Ramos (cell line): ENCODE measurements around the gene INSIG2.

Source experiments
- in situ Hi-C: fragments of 300-500 bp; cut with MboI; formaldehyde crosslinking; loops from one replicate; pipeline ENCODE4 v1.14.3; 2022; ENCODE audit warnings: low sequenced_read_pairs; ENCODE audit not compliant: unreplicated experiment

The INSIG2 gene

DNA sequence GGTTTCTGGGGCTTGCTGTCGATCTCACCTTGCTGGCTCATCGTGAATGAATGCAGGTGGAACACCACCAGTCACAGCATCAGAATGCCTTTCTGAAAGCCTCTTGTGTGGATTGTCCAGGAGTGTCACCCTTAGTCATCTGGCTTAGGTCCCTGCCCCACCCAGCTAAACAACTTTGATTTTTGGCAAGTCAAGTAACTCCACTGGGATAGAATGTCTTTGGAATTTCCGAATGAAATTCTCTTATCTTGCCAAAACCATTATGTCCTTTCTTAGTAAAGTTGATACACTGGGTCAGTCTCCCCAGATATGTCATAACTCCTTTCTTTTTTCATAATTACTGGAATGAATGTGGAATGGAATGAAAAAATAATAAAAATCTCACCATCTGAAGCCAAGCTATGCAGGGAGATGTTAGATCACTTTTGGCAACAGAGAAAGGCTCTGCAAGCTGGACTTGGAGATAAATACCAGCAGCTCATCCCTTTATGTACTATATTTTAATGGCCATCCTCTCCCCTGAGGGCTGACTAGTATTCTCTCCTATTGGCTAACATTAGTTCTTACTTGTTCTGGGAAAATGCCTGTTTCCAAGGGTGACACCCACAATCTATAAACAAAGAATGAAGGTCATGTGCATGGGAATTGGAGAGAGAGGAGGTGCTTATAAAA lies 35.4 kb downstream of the INSIG2 start:
- in situ Hi-C loops, result no loop called here

DNA sequence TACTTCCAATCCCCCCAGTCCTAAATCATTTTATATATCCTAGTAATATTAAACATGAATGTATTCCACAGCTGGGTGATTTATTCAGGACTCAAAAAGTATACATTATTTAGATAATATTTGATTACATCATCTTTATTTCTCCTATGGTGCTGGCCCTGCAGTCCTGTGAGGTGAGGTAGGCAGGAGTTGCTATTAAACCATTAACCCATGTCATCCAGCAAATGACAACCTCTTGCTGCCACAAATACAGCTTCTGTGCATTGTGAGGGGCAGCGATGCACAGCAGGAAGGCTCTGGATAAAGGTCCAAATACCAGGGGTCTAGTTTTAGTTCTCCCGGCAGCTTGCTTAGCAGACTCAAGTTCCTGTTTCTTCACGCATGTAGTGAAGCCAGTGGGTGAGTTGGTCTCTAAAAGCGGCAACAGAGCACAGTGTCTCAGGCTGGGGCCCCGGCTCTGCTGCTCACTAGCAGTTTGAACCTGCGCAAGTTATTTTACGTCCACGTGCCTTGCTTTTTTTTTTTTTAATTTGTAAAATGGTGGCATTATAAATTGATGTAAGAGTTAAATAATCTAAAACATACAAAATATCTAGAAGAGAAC lies 36.1 kb downstream of the INSIG2 start:
- in situ Hi-C loops, result no loop called here

DNA sequence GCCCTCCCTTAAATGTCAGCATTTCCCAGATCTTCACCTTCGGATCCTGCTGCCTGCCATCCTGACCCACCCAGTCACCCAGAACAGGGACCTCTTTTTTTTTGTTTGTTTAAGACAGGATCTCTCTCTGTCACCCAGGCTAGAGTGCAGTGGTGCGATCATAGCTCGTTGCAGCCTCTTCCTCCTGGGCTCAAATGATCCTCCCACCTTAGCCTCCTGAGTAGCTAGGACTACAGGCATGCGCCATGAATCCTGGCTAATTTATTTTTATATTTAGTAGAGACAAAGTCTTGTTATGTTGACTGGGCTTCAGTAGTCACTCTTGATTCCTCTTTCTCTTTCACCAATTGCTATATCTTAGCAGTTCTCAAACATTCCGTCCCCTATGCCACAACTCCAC lies 39.0 kb downstream of the INSIG2 start:
- in situ Hi-C loops, result no loop called here

DNA sequence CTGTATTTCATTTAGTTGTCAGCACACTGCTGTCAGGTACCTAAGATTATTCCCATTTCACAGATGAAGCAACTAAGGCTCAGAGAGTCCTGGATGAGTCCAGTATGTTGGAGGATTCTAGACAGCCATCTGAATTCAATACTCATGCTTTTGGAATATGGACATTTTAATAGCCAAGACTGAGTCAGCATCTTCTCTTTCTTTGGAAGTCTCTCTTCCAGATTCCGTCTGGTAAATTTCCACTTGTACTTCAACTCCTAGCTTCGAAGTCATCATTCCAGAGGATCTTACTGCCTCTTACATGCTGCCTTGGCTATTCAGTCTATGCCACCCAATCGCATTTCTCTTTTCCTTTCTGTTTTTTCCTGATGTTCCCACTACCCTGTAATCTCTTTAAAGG lies 40.6 kb downstream of the INSIG2 start:
- in situ Hi-C loops, result no loop called here

DNA sequence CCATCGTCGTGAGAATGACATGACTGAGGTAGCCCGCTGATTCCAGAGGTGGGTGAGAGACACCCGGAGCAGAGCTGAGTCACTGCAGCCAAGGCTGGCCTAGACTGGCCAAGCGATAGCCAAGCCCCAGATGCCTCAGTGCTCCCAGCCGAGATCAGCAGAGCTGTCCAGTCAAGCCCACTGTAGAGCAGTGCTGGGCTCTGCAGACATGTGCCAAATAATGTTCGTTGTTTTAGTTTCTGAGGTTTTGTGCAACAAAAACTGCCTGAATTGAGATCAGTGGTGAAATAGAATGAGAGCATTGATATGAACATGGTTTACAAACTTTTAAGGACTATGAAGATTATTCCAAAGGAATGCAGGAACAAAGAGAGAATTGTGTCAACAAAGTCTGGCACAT lies 42.1 kb downstream of the INSIG2 start:
- in situ Hi-C loops, result no loop called here

DNA sequence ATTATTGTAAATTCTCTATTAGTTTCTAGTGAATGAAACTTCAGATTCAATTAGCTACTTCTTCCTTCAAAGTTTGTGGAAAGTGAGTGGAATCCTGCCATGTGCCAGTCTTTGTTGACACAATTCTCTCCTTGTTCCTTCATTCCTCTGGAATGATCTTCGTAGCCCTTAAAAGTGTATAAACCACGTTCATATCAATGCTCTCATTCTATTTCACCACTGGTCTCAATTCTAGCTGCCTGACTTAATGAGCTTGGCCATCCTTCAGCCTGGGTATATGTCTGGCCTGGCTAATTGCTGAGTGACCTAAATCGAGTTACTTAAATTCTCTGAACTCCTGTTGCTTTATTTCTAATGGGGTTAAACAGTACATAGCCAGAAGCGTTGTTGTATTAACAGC lies 43.5 kb downstream of the INSIG2 start:
- in situ Hi-C loops, result no loop called here

DNA sequence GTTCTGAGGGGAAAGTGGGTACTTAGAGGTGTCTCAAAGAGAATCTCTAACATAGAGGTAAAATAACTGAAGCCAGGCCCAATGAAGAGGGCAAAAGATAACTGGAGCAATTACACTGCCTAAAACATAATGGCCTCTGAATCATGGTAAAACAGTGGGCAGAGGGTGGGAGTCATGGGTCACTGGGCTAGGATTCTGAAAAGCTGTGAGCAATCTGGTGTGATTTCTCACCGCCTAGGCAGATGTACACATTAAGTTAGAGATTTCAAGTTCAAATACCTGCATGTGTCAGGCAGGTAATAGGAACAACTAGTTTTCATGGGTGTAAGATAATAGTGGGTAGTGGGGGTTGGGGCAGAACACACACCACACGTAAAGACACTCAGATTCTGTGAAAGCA lies 45.6 kb downstream of the INSIG2 start:
- in situ Hi-C loops, result no loop called here

DNA sequence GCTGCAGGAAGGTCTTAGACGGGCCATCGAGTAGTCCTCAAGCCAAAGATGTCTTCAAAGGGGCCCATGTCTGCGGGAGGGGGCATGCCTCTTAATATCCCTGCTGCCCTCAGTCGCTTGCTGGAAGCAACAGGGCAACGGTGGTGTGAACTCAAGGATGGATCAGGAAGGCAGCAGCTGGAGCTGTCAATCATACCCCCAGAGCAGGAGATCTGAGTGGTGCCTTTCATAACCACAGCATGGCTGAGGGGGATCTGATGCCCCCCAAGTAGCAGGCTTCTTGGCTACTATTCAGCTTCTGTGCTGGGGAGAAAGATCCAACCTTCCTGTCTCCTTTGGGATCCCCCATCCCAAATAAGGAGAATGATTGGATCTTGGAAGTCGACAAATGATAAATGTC lies 46.4 kb downstream of the INSIG2 start:
- in situ Hi-C loops, result no loop called here

DNA sequence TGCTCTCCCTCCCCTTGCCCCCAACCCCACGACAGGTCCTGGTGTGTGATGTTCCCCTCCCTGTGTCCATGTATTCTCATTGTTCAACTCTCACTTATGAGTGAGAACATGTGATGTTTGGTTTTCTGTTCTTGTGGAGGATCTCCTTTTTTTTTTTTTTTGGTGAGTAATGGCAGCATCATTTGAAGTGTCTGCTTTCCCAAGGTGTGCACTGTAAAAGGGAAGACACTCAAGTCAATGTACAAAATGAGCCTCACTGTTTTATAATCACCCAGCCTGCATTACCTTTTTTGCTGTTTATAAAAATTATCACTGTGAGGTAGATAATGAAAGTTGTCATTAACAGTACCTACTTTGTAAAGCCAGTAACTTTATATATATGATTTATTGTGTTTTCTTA lies 56.9 kb downstream of the INSIG2 start:
- in situ Hi-C loops, result no loop called here

DNA sequence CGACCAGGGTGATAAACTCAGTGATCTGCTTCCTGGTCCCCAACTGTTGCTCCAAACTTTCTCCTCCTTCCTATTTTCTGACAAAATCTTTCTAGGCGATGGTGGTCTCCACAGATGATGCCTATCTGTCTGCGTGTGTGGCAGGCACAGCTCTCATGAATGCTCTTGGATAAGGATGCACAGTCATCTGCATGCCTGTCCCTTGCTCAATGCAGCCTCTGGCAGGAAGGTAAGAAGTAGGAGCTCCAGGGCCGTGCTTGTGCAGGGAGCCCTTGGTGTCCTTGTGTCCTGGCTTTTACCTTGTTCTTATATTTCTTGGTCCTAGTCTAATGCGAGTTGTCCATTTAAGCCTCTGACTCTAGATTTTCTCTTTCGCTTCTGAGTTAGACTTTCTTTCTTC lies 57.5 kb downstream of the INSIG2 start:
- in situ Hi-C loops, result no loop called here

DNA sequence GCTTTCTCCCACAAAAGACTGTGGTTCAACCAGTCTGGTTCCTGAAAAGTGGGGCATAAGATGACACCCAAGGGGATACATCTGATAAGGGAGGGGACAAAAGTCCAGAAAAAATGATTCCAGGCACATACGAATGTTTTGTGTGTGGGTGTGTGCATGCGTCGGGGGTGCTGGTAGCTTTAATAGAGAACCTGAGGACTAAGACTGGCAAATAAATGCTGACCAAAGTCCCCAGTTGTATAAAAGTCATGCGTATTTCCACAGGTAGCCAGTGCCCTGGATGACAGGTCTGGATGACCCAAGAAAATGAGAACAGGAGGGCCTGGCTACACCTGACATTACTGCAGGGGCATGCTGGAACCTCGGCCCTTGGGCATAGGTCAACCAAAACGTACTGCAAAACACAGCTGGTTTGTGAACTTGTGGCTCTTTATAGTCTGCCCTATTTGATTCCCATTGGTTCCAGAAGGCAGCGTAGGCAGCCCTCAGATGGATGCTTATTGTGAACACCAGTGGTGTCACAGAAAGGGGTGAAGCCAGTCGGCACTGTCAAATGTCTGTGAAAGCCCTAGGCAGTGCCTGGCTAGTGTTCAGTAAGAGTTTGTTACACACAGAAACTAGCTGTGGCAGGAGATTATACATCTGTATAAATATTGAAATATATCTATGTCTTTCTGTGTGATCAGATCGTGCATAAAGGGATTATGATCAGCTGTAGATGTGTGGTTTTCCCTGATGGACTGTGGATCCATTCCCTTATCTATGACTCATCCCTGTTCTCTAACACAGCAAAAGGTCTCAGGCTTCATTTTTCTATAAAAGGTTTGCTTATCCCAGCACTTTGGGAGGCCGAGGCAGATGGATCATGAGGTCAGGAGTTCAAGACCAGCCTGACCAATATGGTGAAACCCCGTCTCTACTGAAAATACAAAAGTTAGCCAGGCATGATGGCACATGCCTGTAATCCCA lies 58.3 kb downstream of the INSIG2 start:
- in situ Hi-C loops, result no loop called here

DNA sequence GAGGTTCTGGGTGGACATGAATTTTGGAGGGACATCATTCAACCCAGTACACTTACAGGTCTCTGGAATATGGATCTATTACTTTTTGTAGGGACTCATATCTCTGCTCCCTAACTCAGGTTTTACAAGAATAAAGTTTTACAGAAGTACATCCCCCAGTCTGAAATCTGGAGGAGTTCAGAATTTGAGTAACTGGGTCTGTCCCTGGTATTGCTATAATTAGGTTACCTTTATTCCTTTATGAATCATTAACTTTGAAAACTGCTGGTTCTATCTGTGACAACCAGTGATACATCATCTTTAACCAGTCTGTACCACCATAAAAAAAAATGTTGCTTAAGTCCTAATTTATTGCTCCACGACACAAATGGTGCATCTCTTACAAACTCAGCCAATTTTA lies 59.9 kb downstream of the INSIG2 start:
- in situ Hi-C loops, result no loop called here

DNA sequence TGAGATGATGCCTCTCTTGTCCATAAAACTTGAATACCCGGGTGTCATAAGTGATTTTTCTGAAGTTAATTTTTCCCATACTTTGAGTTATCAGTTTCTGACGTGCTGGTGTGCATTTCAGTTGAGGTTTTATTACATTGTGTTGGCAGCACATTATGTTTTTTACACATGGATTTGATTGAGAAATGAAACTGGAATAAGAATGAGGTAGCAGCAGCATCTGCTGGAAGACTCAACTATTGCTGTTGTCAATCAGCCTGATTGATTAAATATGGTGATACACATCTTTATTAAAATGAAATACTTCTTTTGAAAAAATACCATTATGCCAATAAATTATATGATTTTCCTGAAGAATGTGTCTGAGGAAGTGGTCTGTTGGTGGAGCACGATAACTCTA lies 60.5 kb downstream of the INSIG2 start:
- in situ Hi-C loops, result no loop called here

DNA sequence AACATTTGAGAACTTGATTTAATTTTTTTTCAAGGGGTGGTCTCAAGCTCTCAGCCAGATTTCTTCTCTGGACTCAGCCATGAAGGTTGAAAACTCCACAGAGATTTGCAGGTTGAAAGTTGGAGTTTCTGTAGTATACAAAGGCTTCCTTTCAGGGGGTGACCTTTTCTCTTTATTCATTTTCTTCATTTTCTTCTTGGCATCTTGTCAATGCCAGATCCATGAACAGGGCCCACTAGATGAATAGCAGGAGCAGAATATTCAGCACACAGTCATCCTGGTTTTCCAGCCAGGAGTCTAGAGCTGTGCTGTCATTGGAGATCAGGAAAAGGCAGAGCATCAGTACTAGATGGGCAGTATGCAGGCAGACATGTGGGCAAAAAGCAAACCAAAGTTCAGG lies 62.0 kb downstream of the INSIG2 start:
- in situ Hi-C loops, result no loop called here

DNA sequence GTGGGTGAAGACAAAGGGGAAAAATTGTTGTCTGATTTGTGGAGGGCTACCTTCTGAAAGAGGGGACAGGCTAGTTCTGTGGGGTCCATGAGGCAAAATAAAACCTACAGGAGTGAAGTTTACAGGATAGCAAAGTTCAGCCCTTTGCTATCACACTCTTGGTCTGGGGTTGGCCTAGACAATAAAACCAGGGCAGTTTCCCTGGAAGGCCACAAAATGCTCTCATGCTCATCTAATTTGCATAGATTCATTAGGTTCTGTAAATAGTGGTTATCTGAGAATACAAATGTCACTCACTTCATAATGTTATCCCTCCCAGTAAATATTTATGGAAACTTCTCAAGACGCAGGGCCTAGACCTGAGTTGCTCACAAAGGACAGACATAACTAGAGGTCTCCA lies 63.6 kb downstream of the INSIG2 start:
- in situ Hi-C loops, result no loop called here

DNA sequence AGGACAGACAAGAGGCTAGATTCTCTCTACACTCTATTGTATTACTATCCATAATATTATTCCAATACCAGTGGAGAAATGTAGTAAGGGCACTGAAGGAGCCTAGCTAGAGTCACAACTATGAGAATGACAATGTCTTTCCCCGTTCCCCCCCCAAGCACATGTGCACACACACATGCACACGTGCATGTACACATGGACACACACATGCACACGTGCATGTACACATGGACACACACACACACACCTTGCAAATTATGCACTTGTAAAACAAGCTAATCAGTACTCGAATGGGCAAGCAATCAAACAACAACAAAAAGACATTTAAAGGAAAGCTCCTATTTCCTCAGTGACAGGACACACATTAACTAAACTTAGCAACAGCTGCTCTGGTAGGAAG lies 65.2 kb downstream of the INSIG2 start:
- in situ Hi-C loops, result no loop called here

DNA sequence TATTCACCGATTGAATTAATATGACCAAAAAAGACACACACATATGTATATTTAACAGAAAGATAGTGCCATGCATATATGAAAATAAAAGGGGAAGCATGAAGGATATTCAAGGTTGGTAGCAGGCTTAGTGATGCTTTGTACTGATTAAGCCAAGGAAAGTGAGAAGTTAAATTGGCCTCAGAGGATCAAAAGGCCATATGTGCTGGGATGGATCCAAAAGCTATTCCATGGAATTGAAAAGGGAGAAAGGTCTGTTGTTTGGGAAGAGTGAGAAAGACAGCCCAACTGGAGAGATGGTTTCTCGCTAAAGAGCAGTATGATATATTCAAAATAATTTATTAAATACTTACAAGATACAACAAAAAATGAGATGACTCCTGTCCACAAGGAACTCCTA lies 65.9 kb downstream of the INSIG2 start:
- in situ Hi-C loops, result no loop called here
